WTC11 (cell line): Measurements from ENCODE around the gene RADIL. TPM values are rescaled to one million over a fixed set of nuclear protein-coding genes. Genes with fewer than 3 reads are reported as not detected.

ENCODE experiments used
- ATAC-seq: fragments of 200-7000 bp; cut with Tn5 transposase; 2 replicates; pipeline ENCODE4 v1.10.0; 2021; ENCODE audit warnings: mild to moderate bottlenecking, moderate library complexity
- CTCF ChIA-PET: fragments of 300-600 bp; sonication (Branson Sonifier 250); formaldehyde crosslinking; loops from one replicate; lab custom pipeline; 2021; ENCODE audit warnings: antibody characterized with exemption; lab: Charles Lee
- POLR2A ChIA-PET: fragments of 350-600 bp; sonication (Branson Sonifier 250); formaldehyde crosslinking; loops from one replicate; lab custom pipeline; 2021; ENCODE audit warnings: antibody characterized with exemption; lab: Charles Lee
- DNase-seq: peaks from one replicate; pipeline ENCODE4 v3.0.0; 2021; ENCODE audit warnings: low spot score
- H3K27ac Mint-ChIP-seq: 2 replicates; pipeline ENCODE4 v1.8.0; 2021; ENCODE audit warnings: mixed read lengths
- H3K27me3 Mint-ChIP-seq: 2 replicates; pipeline ENCODE4 v1.8.0; 2021; ENCODE audit warnings: low read depth, mild to moderate bottlenecking, moderate library complexity, mixed read lengths
- H3K36me3 Mint-ChIP-seq: 2 replicates; pipeline ENCODE4 v1.8.0; 2021; ENCODE audit warnings: mixed read lengths
- H3K4me1 Mint-ChIP-seq: 2 replicates; pipeline ENCODE4 v1.8.0; 2022; ENCODE audit warnings: mixed read lengths
- H3K4me3 Mint-ChIP-seq: 2 replicates; pipeline ENCODE4 v1.8.0; 2021; ENCODE audit warnings: mild to moderate bottlenecking, moderate library complexity, mixed read lengths
- H3K9me3 Mint-ChIP-seq: 2 replicates; pipeline ENCODE4 v1.8.0; 2021; ENCODE audit warnings: mixed read lengths
- NFATC4 ChIP-seq: fragments of 250-450 bp; sonication (Bioruptor Pico); IDR thresholded peaks from 2 replicates; pipeline ENCODE4 v1.9.0; 2021; ENCODE audit warnings: mild to moderate bottlenecking
- NR1H2 ChIP-seq: sonication (generic); formaldehyde crosslinking; IDR thresholded peaks from 2 replicates; pipeline ENCODE4 v1.9.0; 2021; ENCODE audit warnings: mild to moderate bottlenecking, moderate library complexity, missing genetic modification reagents
- PRRX2 ChIP-seq: fragments of 250-450 bp; sonication (Bioruptor Pico); IDR thresholded peaks from 2 replicates; pipeline ENCODE4 v1.8.0; 2021; ENCODE audit warnings: mild to moderate bottlenecking
- RELA ChIP-seq: sonication (generic); formaldehyde crosslinking; IDR thresholded peaks from 2 replicates; pipeline ENCODE4 v1.8.1; 2022; ENCODE audit warnings: missing genetic modification reagents, mild to moderate bottlenecking, borderline replicate concordance
- ZNF121 ChIP-seq: sonication (generic); formaldehyde crosslinking; IDR thresholded peaks from 2 replicates; pipeline ENCODE4 v1.8.0; 2023; ENCODE audit warnings: missing genetic modification reagents
- ZNF219 ChIP-seq: sonication (generic); formaldehyde crosslinking; IDR thresholded peaks from 2 replicates; pipeline ENCODE4 v1.8.0; 2023; ENCODE audit warnings: missing genetic modification reagents, mild to moderate bottlenecking, borderline replicate concordance
- ZNF232 ChIP-seq: sonication (generic); formaldehyde crosslinking; IDR thresholded peaks from 2 replicates; pipeline ENCODE4 v1.8.0; 2022; ENCODE audit warnings: mild to moderate bottlenecking, missing genetic modification reagents
- ZNF671 ChIP-seq: fragments of 250-450 bp; sonication (Bioruptor Pico); IDR thresholded peaks from 2 replicates; pipeline ENCODE4 v1.8.0; 2021; ENCODE audit warnings: mild to moderate bottlenecking
- total RNA-seq: library from RNA; stranded (reverse); gene quantifications from 3 replicates; pipeline ENCODE4 v1.2.3, GENCODE V29; 2021
- TF ChIP-seq, protein P1 (sequence below): sonication (generic); formaldehyde crosslinking; IDR thresholded peaks from 2 replicates; pipeline ENCODE4 v1.8.1; 2023; ENCODE audit warnings: mild to moderate bottlenecking, missing genetic modification reagents
- TF ChIP-seq, protein P2 (sequence below): sonication (generic); formaldehyde crosslinking; IDR thresholded peaks from 2 replicates; pipeline ENCODE4 v1.8.1; 2022; ENCODE audit warnings: missing genetic modification reagents, borderline replicate concordance
- TF ChIP-seq, protein P3 (sequence below): fragments of 250-450 bp; sonication (Bioruptor Pico); IDR thresholded peaks from 2 replicates; pipeline ENCODE4 v1.9.0; 2021; ENCODE audit warnings: mild to moderate bottlenecking
- TF ChIP-seq, protein P4 (sequence below): sonication (generic); formaldehyde crosslinking; conservative IDR thresholded peaks from 2 replicates; pipeline ENCODE4 v1.8.1; 2023; ENCODE audit warnings: mild to moderate bottlenecking, low read depth, missing genetic modification reagents, moderate library complexity
- TF ChIP-seq, protein P5 (sequence below): fragments of 250-450 bp; sonication (Bioruptor Pico); IDR thresholded peaks from 2 replicates; pipeline ENCODE4 v2.1.2; 2022; ENCODE audit warnings: mild to moderate bottlenecking, moderate library complexity
- TF ChIP-seq, protein P6 (sequence below): fragments of 250-450 bp; sonication (Bioruptor Pico); IDR thresholded peaks from 2 replicates; pipeline ENCODE4 v1.9.0; 2021; ENCODE audit warnings: mild to moderate bottlenecking, borderline replicate concordance

RADIL gene
- total RNA-seq, 1 experiment from 2014 or later, result 11.1 TPM

DNA sequence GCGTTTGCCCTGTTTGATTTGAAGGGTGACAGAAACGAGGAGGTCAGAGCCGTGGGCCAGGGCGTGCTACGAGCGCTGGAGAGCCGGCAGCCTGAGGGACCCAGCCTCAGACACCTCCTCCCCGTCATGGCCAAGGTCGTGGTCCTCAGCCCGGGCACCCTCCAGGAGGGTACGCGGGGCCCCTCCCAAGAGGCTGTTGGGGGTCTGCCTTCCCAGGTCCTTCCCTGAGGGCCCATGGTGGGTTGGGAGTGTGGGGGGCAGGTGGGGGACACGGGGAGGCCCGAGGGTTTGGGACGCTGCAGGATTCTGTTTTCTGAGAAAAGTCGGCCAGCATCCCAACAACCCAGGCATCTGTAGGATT, 100.2 kb downstream of the RADIL start:
- Mint-ChIP-seq H3K27me3 (no peaks in the 10 kb centered on the region), H3K9me3 (no peaks in the 10 kb centered on the region), H3K36me3 (peaks cover 8% of the 10 kb centered on the region), H3K4me1 (no peaks in the 10 kb centered on the region), H3K27ac (no peak overlapping the region), H3K4me3 (no peak overlapping the region)
- no peak for DNase-seq
- TF ChIP-seq ZNF219 (CRISPR knock-in tag) (no peak), ZNF671 (CRISPR knock-in tag) (no peak), NR1H2 (CRISPR knock-in tag) (no peak)
- no peak for ATAC-seq
- ChIA-PET POLR2A (no interaction called here), CTCF (interaction anchor here (1.2 kb wide), 1 partner anchor 9 kb away, joined by 3 read pairs; no protein-coding TSS in a partner anchor)

DNA sequence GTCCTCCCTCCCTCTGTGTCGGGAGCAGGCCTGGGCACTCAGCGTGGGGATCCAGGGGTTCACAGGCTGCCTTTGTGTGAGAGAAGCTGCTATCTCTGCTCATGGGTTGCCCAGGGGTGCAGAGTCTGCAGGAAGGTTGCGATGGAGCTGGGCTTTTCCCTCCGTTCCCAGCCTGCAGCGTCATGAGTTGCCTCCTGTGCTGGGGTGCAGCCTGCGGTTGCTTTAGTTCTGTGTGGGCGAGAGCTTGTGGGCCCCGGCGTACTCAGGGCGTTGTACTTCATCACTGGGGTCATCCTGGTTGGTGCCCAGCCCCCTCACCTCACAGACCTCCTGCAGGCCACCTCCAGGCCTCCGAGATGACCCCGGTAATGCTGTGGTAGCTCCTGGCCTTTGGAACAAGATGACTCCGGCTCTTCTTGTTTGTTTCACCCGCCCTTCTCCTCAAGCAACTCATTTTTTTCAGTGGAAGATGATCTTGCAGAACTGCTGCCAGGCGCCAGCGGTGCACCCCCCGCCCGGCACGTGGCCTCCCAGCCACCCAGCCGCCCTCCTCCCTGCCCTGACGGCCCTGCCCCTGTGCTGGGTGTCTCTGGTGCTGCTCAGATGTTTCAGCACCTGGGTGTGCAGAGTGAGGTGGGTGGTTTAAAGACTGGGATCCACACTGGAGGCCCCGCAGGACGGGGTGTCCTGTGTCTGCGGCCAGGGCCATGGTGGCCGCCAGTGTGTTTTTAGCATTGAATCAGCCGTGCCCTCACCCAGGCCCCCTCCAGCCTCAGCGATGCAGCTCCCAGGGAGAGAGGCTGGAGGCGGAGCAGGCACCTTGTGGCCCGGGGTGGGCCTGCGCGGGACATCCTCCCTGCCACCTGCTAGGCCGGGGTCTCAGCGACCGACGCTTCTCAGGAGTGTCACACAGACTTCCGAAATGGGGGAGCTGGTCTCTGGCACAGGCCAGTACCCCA, 100.9 kb downstream of the RADIL start:
- Mint-ChIP-seq H3K4me1 (no peaks in the 10 kb centered on the region), H3K27ac (no peak overlapping the region), H3K36me3 (peaks cover 8% of the 10 kb centered on the region), H3K27me3 (no peaks in the 10 kb centered on the region), H3K4me3 (no peak overlapping the region), H3K9me3 (no peaks in the 10 kb centered on the region)
- TF ChIP-seq, protein P1, sequence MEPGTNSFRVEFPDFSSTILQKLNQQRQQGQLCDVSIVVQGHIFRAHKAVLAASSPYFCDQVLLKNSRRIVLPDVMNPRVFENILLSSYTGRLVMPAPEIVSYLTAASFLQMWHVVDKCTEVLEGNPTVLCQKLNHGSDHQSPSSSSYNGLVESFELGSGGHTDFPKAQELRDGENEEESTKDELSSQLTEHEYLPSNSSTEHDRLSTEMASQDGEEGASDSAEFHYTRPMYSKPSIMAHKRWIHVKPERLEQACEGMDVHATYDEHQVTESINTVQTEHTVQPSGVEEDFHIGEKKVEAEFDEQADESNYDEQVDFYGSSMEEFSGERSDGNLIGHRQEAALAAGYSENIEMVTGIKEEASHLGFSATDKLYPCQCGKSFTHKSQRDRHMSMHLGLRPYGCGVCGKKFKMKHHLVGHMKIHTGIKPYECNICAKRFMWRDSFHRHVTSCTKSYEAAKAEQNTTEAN (CRISPR knock-in tag), result no peak
- 0 out of 2 replicates have a peak, but pooled peaks have one; percentile 0 for TF ChIP-seq ZNF121 (CRISPR knock-in tag)
- POLR2A ChIA-PET, result no interaction called here
- CTCF ChIA-PET, result interaction anchor here (0.8 to 1.2 kb wide), 2 partner anchors 9 to 10 kb away, joined by 3 read pairs; no protein-coding TSS in a partner anchor
- ATAC-seq (no peak), DNase-seq (no peak)

DNA sequence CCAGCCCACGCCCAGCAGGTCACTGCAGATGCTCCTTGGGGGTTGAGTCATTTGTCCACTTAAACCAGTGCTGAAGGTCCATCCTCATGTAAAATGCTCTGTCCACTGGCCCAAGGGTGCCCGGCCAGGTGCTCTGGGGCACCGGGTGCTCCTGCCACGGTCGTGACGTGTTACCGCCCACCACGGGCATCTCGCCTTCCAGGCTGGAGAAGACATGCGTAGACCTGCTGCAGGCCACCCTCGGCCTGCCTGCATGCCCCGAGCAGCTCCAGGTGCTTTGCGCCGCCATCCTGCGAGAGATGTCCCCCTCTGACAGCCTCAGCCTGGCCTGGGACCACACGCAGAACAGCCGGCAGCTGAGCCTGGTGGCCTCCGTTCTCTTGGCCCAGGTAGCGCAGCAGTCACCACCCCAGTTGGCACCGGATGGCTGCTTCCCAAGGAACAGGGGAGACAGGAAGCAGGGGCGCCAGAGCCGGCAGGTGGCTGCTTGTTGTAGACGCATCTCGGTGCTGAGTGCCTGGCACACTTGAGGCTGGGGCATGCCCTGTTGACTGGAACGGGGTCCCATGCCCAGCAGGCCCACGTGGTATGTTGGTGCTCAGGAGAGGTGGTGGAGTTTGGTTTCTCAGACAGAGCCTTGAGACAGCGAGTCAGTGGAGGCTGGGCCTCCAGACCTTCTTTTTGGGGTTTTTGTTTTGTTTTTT, 102.0 kb downstream of the RADIL start:
- Mint-ChIP-seq H3K9me3 (no peaks in the 10 kb centered on the region), H3K4me3 (no peak overlapping the region), H3K27ac (no peak overlapping the region), H3K27me3 (no peaks in the 10 kb centered on the region), H3K36me3 (peaks cover 11% of the 10 kb centered on the region), H3K4me1 (no peaks in the 10 kb centered on the region)
- ChIA-PET POLR2A (no interaction called here), CTCF (interaction anchor here (1.4 kb wide), 1 partner anchor 11 kb away, joined by 12 read pairs; no protein-coding TSS in a partner anchor)
- no peak for DNase-seq
- no peak for ATAC-seq
- TF ChIP-seq, protein P2, sequence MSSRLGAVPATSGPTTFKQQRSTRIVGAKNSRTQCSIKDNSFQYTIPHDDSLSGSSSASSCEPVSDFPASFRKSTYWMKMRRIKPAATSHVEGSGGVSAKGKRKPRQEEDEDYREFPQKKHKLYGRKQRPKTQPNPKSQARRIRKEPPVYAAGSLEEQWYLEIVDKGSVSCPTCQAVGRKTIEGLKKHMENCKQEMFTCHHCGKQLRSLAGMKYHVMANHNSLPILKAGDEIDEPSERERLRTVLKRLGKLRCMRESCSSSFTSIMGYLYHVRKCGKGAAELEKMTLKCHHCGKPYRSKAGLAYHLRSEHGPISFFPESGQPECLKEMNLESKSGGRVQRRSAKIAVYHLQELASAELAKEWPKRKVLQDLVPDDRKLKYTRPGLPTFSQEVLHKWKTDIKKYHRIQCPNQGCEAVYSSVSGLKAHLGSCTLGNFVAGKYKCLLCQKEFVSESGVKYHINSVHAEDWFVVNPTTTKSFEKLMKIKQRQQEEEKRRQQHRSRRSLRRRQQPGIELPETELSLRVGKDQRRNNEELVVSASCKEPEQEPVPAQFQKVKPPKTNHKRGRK (CRISPR knock-in tag), result no peak
- TF ChIP-seq, protein P3, sequence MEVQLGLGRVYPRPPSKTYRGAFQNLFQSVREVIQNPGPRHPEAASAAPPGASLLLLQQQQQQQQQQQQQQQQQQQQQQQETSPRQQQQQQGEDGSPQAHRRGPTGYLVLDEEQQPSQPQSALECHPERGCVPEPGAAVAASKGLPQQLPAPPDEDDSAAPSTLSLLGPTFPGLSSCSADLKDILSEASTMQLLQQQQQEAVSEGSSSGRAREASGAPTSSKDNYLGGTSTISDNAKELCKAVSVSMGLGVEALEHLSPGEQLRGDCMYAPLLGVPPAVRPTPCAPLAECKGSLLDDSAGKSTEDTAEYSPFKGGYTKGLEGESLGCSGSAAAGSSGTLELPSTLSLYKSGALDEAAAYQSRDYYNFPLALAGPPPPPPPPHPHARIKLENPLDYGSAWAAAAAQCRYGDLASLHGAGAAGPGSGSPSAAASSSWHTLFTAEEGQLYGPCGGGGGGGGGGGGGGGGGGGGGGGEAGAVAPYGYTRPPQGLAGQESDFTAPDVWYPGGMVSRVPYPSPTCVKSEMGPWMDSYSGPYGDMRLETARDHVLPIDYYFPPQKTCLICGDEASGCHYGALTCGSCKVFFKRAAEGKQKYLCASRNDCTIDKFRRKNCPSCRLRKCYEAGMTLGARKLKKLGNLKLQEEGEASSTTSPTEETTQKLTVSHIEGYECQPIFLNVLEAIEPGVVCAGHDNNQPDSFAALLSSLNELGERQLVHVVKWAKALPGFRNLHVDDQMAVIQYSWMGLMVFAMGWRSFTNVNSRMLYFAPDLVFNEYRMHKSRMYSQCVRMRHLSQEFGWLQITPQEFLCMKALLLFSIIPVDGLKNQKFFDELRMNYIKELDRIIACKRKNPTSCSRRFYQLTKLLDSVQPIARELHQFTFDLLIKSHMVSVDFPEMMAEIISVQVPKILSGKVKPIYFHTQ (CRISPR knock-in tag), result no peak
- TF ChIP-seq ZNF232 (CRISPR knock-in tag), result no peak
- TF ChIP-seq, protein P4, sequence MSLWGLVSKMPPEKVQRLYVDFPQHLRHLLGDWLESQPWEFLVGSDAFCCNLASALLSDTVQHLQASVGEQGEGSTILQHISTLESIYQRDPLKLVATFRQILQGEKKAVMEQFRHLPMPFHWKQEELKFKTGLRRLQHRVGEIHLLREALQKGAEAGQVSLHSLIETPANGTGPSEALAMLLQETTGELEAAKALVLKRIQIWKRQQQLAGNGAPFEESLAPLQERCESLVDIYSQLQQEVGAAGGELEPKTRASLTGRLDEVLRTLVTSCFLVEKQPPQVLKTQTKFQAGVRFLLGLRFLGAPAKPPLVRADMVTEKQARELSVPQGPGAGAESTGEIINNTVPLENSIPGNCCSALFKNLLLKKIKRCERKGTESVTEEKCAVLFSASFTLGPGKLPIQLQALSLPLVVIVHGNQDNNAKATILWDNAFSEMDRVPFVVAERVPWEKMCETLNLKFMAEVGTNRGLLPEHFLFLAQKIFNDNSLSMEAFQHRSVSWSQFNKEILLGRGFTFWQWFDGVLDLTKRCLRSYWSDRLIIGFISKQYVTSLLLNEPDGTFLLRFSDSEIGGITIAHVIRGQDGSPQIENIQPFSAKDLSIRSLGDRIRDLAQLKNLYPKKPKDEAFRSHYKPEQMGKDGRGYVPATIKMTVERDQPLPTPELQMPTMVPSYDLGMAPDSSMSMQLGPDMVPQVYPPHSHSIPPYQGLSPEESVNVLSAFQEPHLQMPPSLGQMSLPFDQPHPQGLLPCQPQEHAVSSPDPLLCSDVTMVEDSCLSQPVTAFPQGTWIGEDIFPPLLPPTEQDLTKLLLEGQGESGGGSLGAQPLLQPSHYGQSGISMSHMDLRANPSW, result no peak
- TF ChIP-seq, protein P5, sequence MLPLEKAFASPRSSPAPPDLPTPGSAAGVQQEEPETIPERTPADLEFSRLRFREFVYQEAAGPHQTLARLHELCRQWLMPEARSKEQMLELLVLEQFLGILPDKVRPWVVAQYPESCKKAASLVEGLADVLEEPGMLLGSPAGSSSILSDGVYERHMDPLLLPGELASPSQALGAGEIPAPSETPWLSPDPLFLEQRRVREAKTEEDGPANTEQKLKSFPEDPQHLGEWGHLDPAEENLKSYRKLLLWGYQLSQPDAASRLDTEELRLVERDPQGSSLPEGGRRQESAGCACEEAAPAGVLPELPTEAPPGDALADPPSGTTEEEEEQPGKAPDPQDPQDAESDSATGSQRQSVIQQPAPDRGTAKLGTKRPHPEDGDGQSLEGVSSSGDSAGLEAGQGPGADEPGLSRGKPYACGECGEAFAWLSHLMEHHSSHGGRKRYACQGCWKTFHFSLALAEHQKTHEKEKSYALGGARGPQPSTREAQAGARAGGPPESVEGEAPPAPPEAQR (CRISPR knock-in tag), result no peak
- no peak for TF ChIP-seq PRRX2 (CRISPR knock-in tag)
- TF ChIP-seq NFATC4 (CRISPR knock-in tag), result no peak
- TF ChIP-seq, protein P6, sequence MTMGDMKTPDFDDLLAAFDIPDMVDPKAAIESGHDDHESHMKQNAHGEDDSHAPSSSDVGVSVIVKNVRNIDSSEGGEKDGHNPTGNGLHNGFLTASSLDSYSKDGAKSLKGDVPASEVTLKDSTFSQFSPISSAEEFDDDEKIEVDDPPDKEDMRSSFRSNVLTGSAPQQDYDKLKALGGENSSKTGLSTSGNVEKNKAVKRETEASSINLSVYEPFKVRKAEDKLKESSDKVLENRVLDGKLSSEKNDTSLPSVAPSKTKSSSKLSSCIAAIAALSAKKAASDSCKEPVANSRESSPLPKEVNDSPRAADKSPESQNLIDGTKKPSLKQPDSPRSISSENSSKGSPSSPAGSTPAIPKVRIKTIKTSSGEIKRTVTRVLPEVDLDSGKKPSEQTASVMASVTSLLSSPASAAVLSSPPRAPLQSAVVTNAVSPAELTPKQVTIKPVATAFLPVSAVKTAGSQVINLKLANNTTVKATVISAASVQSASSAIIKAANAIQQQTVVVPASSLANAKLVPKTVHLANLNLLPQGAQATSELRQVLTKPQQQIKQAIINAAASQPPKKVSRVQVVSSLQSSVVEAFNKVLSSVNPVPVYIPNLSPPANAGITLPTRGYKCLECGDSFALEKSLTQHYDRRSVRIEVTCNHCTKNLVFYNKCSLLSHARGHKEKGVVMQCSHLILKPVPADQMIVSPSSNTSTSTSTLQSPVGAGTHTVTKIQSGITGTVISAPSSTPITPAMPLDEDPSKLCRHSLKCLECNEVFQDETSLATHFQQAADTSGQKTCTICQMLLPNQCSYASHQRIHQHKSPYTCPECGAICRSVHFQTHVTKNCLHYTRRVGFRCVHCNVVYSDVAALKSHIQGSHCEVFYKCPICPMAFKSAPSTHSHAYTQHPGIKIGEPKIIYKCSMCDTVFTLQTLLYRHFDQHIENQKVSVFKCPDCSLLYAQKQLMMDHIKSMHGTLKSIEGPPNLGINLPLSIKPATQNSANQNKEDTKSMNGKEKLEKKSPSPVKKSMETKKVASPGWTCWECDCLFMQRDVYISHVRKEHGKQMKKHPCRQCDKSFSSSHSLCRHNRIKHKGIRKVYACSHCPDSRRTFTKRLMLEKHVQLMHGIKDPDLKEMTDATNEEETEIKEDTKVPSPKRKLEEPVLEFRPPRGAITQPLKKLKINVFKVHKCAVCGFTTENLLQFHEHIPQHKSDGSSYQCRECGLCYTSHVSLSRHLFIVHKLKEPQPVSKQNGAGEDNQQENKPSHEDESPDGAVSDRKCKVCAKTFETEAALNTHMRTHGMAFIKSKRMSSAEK, result no peak
- no peak for TF ChIP-seq RELA (CRISPR knock-in tag)
